Vagina (tissue), 2 donors: ENCODE results near the gene FOXO6.

Source experiments
- POLR2A ChIP-seq, 2 donors: fragments of 450-650 bp; IDR thresholded peaks; one replicate each; pipeline ENCODE4 v1.6.1; 2017; ENCODE audit warnings: antibody characterized with exemption in 2 of 2, mild to moderate bottlenecking in 2 of 2, moderate library complexity in 2 of 2
- TF ChIP-seq, protein P1 (sequence below), 3 experiments: fragments of 450-650 bp in 2 of 3; fragments of 200-600 bp in 1 of 3; sonication (generic) in 1 of 3; IDR thresholded peaks; one replicate each; pipeline ENCODE4 v1.5.1; 2017 to 2019; ENCODE audit warnings: antibody characterized with exemption in 3 of 3, mild to moderate bottlenecking in 2 of 3, moderate library complexity in 2 of 3

DNA sequence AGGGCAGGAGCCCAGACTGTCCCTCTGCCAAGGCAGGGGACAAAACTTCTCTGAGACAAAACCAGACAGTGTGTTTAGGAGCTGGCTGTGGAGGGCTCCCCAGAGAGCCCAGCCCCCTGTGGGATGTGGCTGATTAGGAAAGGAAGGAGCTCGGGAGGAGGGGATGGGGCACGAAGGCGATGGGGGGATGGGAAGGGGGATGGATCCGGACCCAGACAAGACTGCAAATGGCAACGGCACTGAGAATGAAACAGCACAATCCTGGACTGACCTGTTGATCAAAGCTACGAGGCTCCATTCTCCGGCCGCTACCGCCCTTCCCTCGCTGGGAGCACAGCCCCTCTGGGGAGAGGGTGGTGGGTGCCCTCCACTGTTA is 33.1 kb downstream of the FOXO6 start:
- TF ChIP-seq, protein P1, sequence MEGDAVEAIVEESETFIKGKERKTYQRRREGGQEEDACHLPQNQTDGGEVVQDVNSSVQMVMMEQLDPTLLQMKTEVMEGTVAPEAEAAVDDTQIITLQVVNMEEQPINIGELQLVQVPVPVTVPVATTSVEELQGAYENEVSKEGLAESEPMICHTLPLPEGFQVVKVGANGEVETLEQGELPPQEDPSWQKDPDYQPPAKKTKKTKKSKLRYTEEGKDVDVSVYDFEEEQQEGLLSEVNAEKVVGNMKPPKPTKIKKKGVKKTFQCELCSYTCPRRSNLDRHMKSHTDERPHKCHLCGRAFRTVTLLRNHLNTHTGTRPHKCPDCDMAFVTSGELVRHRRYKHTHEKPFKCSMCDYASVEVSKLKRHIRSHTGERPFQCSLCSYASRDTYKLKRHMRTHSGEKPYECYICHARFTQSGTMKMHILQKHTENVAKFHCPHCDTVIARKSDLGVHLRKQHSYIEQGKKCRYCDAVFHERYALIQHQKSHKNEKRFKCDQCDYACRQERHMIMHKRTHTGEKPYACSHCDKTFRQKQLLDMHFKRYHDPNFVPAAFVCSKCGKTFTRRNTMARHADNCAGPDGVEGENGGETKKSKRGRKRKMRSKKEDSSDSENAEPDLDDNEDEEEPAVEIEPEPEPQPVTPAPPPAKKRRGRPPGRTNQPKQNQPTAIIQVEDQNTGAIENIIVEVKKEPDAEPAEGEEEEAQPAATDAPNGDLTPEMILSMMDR (IDR thresholded peaks at IDR 0.05), result no peak
- no peak for TF ChIP-seq POLR2A (IDR thresholded peaks at IDR 0.05)
